ENCODE data around the gene PTHLH.

Gene PTHLH

GRCh38 chr12:28012333-28012918 lies 39.9 kb upstream of the PTHLH start:
- in situ Hi-C loops (cut with MboI; ENCODE audit: low pct_unique_long_range_greater_than_20kb, low sequenced_read_pairs, unreplicated experiment): no loop called here
- no peak for DNase-seq (ENCODE audit: low spot score)
- TF ChIP-seq, protein P1, sequence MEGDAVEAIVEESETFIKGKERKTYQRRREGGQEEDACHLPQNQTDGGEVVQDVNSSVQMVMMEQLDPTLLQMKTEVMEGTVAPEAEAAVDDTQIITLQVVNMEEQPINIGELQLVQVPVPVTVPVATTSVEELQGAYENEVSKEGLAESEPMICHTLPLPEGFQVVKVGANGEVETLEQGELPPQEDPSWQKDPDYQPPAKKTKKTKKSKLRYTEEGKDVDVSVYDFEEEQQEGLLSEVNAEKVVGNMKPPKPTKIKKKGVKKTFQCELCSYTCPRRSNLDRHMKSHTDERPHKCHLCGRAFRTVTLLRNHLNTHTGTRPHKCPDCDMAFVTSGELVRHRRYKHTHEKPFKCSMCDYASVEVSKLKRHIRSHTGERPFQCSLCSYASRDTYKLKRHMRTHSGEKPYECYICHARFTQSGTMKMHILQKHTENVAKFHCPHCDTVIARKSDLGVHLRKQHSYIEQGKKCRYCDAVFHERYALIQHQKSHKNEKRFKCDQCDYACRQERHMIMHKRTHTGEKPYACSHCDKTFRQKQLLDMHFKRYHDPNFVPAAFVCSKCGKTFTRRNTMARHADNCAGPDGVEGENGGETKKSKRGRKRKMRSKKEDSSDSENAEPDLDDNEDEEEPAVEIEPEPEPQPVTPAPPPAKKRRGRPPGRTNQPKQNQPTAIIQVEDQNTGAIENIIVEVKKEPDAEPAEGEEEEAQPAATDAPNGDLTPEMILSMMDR (IDR thresholded peaks at IDR 0.05; ENCODE audit: extremely low read depth, insufficient read depth, missing control alignments): no peak

GRCh38 chr12:28010036-28010435 lies 37.5 kb upstream of the PTHLH start:
- TF ChIP-seq, protein P1 (IDR thresholded peaks at IDR 0.05; ENCODE audit: extremely low read depth, insufficient read depth, missing control alignments): no peak
- in situ Hi-C loops (cut with MboI; ENCODE audit: low pct_unique_long_range_greater_than_20kb, low sequenced_read_pairs, unreplicated experiment): no loop called here
- DNase-seq (ENCODE audit: low spot score): no peak

DNA sequence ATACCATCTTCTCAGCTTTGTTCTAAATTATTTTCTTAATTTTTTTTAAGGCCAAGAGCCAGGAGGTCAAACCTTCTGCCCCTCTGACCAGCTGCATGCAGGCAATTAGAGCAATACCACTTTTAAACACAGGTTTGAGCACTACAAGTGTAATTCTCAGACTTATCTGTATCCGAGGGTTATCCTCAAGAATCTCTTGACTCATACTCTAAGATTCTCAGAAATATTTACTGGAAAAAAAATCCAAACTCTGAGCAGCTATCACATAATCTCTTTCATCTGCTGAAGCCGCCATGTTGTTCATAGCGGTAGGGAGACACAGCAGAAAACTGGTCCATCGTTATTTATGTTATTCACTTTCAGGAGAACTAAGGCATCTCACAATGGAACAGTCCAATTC lies 27.4 kb upstream of the PTHLH start:
- no peak for DNase-seq (ENCODE audit: low spot score)
- TF ChIP-seq, protein P1 (IDR thresholded peaks at IDR 0.05; ENCODE audit: extremely low read depth, insufficient read depth, missing control alignments): no peak
- in situ Hi-C loops (cut with MboI; ENCODE audit: low pct_unique_long_range_greater_than_20kb, low sequenced_read_pairs, unreplicated experiment): no loop called here

- in situ Hi-C loops (cut with MboI; ENCODE audit: low pct_unique_long_range_greater_than_20kb, low sequenced_read_pairs, unreplicated experiment): no loop called here
- TF ChIP-seq, protein P1 (IDR thresholded peaks at IDR 0.05; ENCODE audit: extremely low read depth, insufficient read depth, missing control alignments): no peak
Measured at GRCh38 chr12:27999521-27999920, 27.0 kb upstream of the PTHLH start.

GRCh38 chr12:27998658-27999057 lies 26.1 kb upstream of the PTHLH start:
- in situ Hi-C loops (cut with MboI; ENCODE audit: low pct_unique_long_range_greater_than_20kb, low sequenced_read_pairs, unreplicated experiment): no loop called here
- no peak for DNase-seq (ENCODE audit: low spot score)
- TF ChIP-seq, protein P1 (IDR thresholded peaks at IDR 0.05; ENCODE audit: extremely low read depth, insufficient read depth, missing control alignments): no peak

More at GRCh38 chr12:27999521-27999920, 27.0 kb upstream of the PTHLH start:
- DNase-seq (ENCODE audit: low spot score): no peak

GRCh38 chr12:27998170-27998569 lies 25.6 kb upstream of the PTHLH start:
- TF ChIP-seq, protein P1 (IDR thresholded peaks at IDR 0.05; ENCODE audit: extremely low read depth, insufficient read depth, missing control alignments): no peak
- DNase-seq (ENCODE audit: low spot score): no peak
- in situ Hi-C loops (cut with MboI; ENCODE audit: low pct_unique_long_range_greater_than_20kb, low sequenced_read_pairs, unreplicated experiment): no loop called here
